ENCODE data around the gene SLC38A2. TPM values are rescaled to one million over a fixed set of nuclear protein-coding genes. Genes with fewer than 3 reads are reported as not detected.

The SLC38A2 gene
- 87.4 to 142 TPM (median 122 TPM) in 5 replicates for total RNA-seq (2022; extraction: Qiagen RNA extraction; ENCODE audit: low read depth)

DNA sequence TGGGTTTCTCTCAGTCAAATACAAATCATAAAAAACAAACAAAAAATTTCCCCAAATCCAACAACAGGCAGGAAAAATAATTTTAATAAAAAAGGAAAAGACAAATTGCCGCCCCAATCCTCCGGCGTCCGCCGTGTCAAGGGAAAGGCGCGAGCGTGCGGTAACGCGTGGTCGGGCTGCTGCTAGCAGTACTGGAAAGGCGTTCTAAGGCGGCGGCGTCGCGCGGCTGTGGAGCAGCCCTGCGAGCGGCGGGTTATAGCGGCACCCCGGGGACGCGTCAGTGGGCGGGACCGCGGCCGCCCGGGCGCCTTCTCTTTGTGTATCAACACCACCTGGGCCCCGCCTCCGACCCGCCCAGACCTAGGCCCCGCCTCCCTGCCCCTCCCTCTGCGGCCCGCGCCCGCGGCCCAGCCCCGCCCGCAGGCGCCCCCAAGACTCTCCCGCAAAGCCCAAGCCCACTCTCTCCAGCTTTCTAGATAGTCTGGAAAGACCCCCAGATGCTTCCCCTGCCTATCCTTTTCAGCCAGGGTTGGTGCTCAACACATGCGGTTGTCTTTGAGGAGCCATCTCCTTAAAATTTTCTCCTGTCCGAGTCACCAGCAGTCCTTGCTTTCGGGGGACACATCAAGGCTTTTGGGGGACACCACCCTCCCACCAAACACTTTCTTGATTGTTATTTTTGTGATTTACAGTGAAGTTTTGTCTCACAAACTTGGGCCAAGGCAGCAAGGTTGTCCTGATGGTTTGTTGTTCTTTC, at the start of gene SLC38A2:
Gene SLC38A2, minus strand, starts transcription at position 230 of the 757 bp plus-strand sequence. CDS start 1,480 bp downstream, outside the sequence.

Other genes with a start within 250 kb of the SLC38A2 start
- 71.2 to 98.3 TPM (median 83.1 TPM) in 5 replicates for gene SLC38A1, start 103.7 kb downstream of the SLC38A2 start, total RNA-seq (2022; extraction: Qiagen RNA extraction; ENCODE audit: low read depth)

Data from A549 treated with DMSO at 1 μM for 4 hours (cell line).